GM10248 (cell line): Measurements from ENCODE around the gene CKS2.
"Not testable (repeated sequence)": the region's sequence is repeated elsewhere in the genome, so short reads cannot be mapped to it uniquely, and the experiment has no call there.

Experiments used
- CTCF ChIA-PET: fragments of 300-600 bp; sonication (Branson Sonifier 250); formaldehyde crosslinking; extraction: SDS; loops from one replicate; lab custom pipeline; 2021; ENCODE audit warnings: antibody characterized with exemption; lab: Yijun Ruan, JAX
- POLR2A ChIA-PET: fragments of 350-650 bp; sonication (Branson Sonifier 250); formaldehyde crosslinking; extraction: SDS; loops from one replicate; lab custom pipeline; 2020; ENCODE audit warnings: antibody characterized with exemption; lab: Yijun Ruan, JAX
- DNase-seq: peaks from one replicate; pipeline ENCODE4 v3.0.0; 2012; ENCODE audit errors: extremely low spot score
- CTCF ChIP-seq: IDR thresholded peaks from 2 replicates; pipeline ENCODE4 v1.5.1; 2012; ENCODE audit warnings: mild to moderate bottlenecking, low read depth; ENCODE audit errors: extremely low read depth, missing control alignments, control extremely low read depth

CKS2 gene

GRCh38 chr9:89310475-89311345, at the start of gene CKS2:
Gene CKS2, plus strand, starts transcription at chr9:89311195. Its CDS starts 98 bp downstream, at chr9:89311293.
- DNase-seq: peak; percentile 99
- CTCF ChIA-PET: interaction anchor here (1.0 kb wide), 1 partner anchor 8 kb away, joined by 3 read pairs; the partner anchor contains the start of gene SECISBP2
- POLR2A ChIA-PET: interaction anchor here (0.7 to 0.9 kb wide), 3 partner anchors 8 to 320 kb away, joined by 3 to 4 read pairs (median 3); partner anchors contain the start of gene SECISBP2
- no peak for TF ChIP-seq CTCF

GRCh38 chr9:89273528-89274279, 37.3 kb upstream of the CKS2 start:
- TF ChIP-seq CTCF: no peak
- POLR2A ChIA-PET: no interaction called here
- DNase-seq: no peak
- CTCF ChIA-PET: interaction anchor here (1.6 kb wide), 1 partner anchor 15 kb away, joined by 5 read pairs; no protein-coding TSS in a partner anchor

DNA sequence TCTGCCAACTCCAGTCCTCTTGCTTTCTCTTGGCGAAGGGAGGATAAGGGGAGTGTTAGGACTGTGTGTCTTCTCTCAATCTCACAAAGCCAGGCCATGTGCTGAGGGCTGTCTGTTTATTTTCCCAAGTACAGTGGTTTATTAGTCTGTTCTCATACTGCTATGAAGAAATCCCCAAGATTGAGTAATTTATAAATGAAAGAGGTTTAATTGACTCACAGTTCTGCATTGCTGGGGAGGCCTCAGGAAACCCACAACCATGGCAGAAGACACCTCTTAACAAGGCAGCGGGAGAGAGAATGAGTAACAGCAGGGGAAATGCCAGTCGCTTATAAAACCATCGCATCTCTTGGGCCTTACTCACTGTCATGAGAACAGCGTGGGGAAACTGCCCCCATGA, 36.2 kb upstream of the CKS2 start:
- DNase-seq: no peak
- ChIA-PET POLR2A (no interaction called here), CTCF (no interaction called here)
- TF ChIP-seq CTCF: no peak

GRCh38 chr9:89276040-89276439, 35.0 kb upstream of the CKS2 start:
- POLR2A ChIA-PET, DNase-seq, CTCF ChIA-PET: not testable (repeated sequence)

DNA sequence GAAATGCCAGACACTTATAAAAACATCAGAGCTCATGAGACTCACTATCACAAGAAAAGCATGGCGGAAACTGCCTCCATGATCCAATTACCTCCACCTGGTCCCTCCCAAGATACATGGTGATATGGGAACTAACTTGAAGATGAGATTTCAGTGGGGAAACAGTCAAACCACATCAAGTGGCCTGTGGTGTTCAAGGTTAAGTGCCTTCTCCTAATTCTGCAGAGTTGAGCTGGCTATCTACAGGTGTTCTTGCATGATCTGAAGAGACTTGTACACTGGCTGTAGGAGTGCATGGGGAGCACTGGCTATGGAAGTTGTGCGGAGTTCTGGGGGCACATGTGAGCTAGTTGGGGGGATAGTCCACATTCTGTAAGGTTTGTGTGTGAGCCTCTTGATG, 34.0 kb upstream of the CKS2 start:
- ChIA-PET CTCF (interaction anchor here (0.6 to 1.0 kb wide), 3 partner anchors 119 to 542 kb away, joined by 3 read pairs; no protein-coding TSS in a partner anchor), POLR2A (no interaction called here)
- DNase-seq: no peak
- TF ChIP-seq CTCF: no peak

GRCh38 chr9:89277454-89277853, 33.5 kb upstream of the CKS2 start:
- no peak for DNase-seq
- TF ChIP-seq CTCF: no peak
- ChIA-PET POLR2A (no interaction called here), CTCF (interaction anchor here (0.6 to 1.0 kb wide), 3 partner anchors 120 to 543 kb away, joined by 3 read pairs; no protein-coding TSS in a partner anchor)
